Hepatocyte (in vitro differentiated cells): ENCODE measurements around the gene PLCL1.

Source experiments
- CTCF ChIP-seq: fragments of 200-600 bp; sonication (generic); IDR thresholded peaks from 2 replicates; pipeline ENCODE4 v1.5.1; 2016; ENCODE audit warnings: antibody characterized with exemption, mild to moderate bottlenecking; ENCODE audit not compliant: poor library complexity
- EZH2 ChIP-seq: fragments of 200-600 bp; sonication (generic); IDR thresholded peaks from 2 replicates; pipeline ENCODE4 v1.6.1; 2016; ENCODE audit warnings: antibody characterized with exemption, mild to moderate bottlenecking, borderline replicate concordance
- EZH2phosphoT487 ChIP-seq: fragments of 200-600 bp; sonication (generic); IDR thresholded peaks from one replicate; pipeline ENCODE4 v1.6.1; 2018; ENCODE audit warnings: antibody characterized with exemption, mild to moderate bottlenecking, low read depth, moderate library complexity; ENCODE audit not compliant: unreplicated experiment, severe bottlenecking

DNA sequence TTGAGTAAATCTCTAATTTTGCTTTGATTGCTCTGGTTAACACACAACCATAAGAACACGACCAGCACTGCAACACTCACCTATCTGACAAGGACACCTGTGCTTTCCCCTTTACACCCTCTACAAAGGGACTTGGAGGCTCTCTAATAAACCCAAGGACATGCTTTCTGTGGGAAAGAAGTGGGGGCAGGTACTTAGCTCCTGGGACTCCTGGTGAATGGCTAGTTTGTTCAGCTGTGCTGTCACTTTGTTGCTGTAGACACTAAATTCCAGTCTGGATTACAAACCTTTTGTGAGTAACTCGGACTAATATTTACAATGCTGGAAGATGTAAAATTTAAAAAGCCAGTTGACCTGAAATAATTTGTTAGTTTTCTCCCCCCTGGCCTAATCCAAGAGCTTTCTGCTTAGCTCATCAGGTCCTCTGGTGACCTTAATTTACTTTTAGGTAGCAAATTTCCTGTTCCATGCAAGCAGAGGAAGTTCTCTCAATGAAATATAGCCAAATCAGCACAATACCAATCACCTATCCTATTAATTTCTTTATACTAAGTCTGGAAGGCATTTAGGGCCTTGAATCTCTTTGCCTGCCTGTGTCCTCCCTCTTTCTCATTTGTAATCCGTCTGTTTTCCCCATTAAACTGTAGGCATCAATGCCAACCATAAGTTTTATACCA is 67.5 kb downstream of the PLCL1 start:
- TF ChIP-seq CTCF (no peak), EZH2 (no peak), EZH2phosphoT487 (no peak)
